Measurements from ENCODE around the gene ZNF296. TPM values are rescaled to one million over a fixed set of nuclear protein-coding genes. Genes with fewer than 3 reads are reported as not detected.

ZNF296 gene
- total RNA-seq, 1 experiment from 2014 or later, result 9.2 TPM

DNA sequence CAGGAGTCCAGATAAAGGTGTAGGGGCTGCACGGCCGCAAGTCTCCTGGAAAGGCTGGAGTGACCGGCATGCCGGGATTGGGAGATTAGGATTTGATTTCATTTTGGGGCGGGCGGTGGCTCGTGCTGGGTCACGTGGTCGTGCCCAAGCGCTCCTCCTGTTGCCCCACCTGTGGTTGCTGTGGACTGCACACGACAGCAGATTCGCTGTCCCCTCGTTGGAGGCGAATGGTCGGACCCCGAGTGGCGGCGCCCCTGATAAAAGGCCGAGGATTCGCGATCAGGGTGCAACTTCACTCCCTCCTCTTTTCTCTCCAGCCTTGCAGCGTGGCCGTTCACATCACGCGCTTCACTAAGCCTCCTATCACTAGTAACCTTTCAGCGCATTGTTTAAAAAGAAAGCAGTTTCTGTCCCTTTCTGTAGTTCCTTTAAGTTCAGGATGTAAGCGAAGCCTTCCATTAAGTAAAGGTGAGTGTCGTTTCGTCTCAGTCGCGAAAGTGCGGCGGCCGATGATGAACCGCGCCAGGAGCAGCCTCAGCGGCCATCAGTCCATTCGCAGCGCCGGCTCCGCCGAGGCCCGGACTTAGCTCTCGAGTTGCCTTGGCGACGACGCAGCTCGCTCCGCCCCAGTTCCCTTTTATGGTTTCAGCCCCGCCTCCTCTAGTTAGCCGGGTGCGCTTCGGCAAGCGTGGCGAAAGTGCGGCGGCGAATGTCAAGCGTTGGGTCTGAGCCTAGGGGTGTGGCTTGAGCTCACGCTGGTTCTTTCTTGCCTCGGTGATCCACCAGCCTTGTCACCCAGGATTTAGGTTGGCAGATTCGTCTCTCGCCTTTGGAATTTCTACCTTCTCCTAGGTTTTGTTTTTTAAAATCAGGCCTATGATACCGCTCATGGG is 15.0 kb upstream of the ZNF296 start (continued):
- TF ChIP-seq, protein P1, sequence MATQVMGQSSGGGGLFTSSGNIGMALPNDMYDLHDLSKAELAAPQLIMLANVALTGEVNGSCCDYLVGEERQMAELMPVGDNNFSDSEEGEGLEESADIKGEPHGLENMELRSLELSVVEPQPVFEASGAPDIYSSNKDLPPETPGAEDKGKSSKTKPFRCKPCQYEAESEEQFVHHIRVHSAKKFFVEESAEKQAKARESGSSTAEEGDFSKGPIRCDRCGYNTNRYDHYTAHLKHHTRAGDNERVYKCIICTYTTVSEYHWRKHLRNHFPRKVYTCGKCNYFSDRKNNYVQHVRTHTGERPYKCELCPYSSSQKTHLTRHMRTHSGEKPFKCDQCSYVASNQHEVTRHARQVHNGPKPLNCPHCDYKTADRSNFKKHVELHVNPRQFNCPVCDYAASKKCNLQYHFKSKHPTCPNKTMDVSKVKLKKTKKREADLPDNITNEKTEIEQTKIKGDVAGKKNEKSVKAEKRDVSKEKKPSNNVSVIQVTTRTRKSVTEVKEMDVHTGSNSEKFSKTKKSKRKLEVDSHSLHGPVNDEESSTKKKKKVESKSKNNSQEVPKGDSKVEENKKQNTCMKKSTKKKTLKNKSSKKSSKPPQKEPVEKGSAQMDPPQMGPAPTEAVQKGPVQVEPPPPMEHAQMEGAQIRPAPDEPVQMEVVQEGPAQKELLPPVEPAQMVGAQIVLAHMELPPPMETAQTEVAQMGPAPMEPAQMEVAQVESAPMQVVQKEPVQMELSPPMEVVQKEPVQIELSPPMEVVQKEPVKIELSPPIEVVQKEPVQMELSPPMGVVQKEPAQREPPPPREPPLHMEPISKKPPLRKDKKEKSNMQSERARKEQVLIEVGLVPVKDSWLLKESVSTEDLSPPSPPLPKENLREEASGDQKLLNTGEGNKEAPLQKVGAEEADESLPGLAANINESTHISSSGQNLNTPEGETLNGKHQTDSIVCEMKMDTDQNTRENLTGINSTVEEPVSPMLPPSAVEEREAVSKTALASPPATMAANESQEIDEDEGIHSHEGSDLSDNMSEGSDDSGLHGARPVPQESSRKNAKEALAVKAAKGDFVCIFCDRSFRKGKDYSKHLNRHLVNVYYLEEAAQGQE (IDR thresholded peaks at IDR 0.05; ENCODE audit: low read depth), result no peak
- TF ChIP-seq POLR2AphosphoS5 (IDR thresholded peaks at IDR 0.05; ENCODE audit: low read depth, low read length) (peak; percentile 91), ZFX (IDR thresholded peaks at IDR 0.05) (no peak), JUND (IDR thresholded peaks at IDR 0.05) (no peak), ELF1 (IDR thresholded peaks at IDR 0.05; ENCODE audit: borderline replicate concordance, low read depth) (no peak; the same call in 1 of the 2 replicates), CEBPB (IDR thresholded peaks at IDR 0.05; ENCODE audit: low read depth) (no peak), FOSL1 (IDR thresholded peaks at IDR 0.05; ENCODE audit: low read depth) (no peak), EZH2phosphoT487 (IDR thresholded peaks at IDR 0.05; ENCODE audit: borderline replicate concordance) (no peak)
- TF ChIP-seq, protein P2, sequence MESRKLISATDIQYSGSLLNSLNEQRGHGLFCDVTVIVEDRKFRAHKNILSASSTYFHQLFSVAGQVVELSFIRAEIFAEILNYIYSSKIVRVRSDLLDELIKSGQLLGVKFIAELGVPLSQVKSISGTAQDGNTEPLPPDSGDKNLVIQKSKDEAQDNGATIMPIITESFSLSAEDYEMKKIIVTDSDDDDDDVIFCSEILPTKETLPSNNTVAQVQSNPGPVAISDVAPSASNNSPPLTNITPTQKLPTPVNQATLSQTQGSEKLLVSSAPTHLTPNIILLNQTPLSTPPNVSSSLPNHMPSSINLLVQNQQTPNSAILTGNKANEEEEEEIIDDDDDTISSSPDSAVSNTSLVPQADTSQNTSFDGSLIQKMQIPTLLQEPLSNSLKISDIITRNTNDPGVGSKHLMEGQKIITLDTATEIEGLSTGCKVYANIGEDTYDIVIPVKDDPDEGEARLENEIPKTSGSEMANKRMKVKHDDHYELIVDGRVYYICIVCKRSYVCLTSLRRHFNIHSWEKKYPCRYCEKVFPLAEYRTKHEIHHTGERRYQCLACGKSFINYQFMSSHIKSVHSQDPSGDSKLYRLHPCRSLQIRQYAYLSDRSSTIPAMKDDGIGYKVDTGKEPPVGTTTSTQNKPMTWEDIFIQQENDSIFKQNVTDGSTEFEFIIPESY (IDR thresholded peaks at IDR 0.05; ENCODE audit: extremely low read depth, insufficient replicate concordance, low read length), result no peak

Measured in HCT116 (cell line).